ENCODE results near the gene TMEM267. TPM values are rescaled to one million over a fixed set of nuclear protein-coding genes. Genes with fewer than 3 reads are reported as not detected.
"Not testable (repeated sequence)": the region's sequence is repeated elsewhere in the genome, so short reads cannot be mapped to it uniquely, and the experiment has no call there.

TMEM267 gene
- polyA plus RNA-seq, 1 experiment, result 16.3 TPM

- ChIA-PET CTCF (interaction anchor here (0.5 to 2.8 kb wide), 47 partner anchors 8 to 1327 kb away, joined by 3 to 18 read pairs (median 5); partner anchors contain the start of genes C5orf34, CCL28, NIM1K and NNT), POLR2A (interaction anchor here (0.6 to 2.1 kb wide), 19 partner anchors 30 to 987 kb away, joined by 3 to 27 read pairs (median 5); partner anchors contain the start of genes C5orf34, HMGCS1, NIM1K and ZNF131)
- Histone ChIP-seq H3K27me3 (ENCODE audit: control insufficient read depth, insufficient read depth, low read length) (no peaks in the 10 kb centered on the region), H3K27ac (ENCODE audit: low read depth, low read length) (peak overlapping the region; percentile 95), H3K4me3 (ENCODE audit: low read depth, low read length) (peak overlapping the region; percentile 87), H3K9me3 (ENCODE audit: control insufficient read depth, insufficient read depth, low read length) (no peaks in the 10 kb centered on the region)
- peak; percentile 70 for TF ChIP-seq CTCF (IDR thresholded peaks at IDR 0.05; ENCODE audit: low read depth, low read length)
- peak; percentile 45 for DNase-seq (ENCODE audit: low read depth, low spot score)
Observed at GRCh38 chr5:43484106-43484849, 613 bp upstream of the TMEM267 start.

GRCh38 chr5:43482490-43483297, 971 bp downstream of the TMEM267 start:
- POLR2A ChIA-PET, result no interaction called here
- TF ChIP-seq CTCF (IDR thresholded peaks at IDR 0.05; ENCODE audit: low read depth, low read length), result no peak
- DNase-seq (ENCODE audit: low read depth, low spot score), result no peak
- Histone ChIP-seq H3K9me3 (ENCODE audit: control insufficient read depth, insufficient read depth, low read length) (no peaks in the 10 kb centered on the region), H3K27me3 (ENCODE audit: control insufficient read depth, insufficient read depth, low read length) (no peaks in the 10 kb centered on the region), H3K27ac (ENCODE audit: low read depth, low read length) (peak overlapping the region; percentile 95), H3K4me3 (ENCODE audit: low read depth, low read length) (peak overlapping the region; percentile 87)
- CTCF ChIA-PET, result interaction anchor here (1.3 kb wide), 1 partner anchor 93 kb away, joined by 6 read pairs; no protein-coding TSS in a partner anchor

GRCh38 chr5:43469671-43470391, 13.8 kb downstream of the TMEM267 start:
- ChIA-PET CTCF (interaction anchor here (1.0 to 2.8 kb wide), 2 partner anchors 15 to 80 kb away, joined by 3 to 13 read pairs; partner anchors contain the start of gene TMEM267), POLR2A (no interaction called here)
- no peak for DNase-seq (ENCODE audit: low read depth, low spot score)
- Histone ChIP-seq H3K4me3 (ENCODE audit: low read depth, low read length) (no peak overlapping the region), H3K9me3 (ENCODE audit: control insufficient read depth, insufficient read depth, low read length) (no peaks in the 10 kb centered on the region), H3K27ac (ENCODE audit: low read depth, low read length) (no peak overlapping the region), H3K27me3 (ENCODE audit: control insufficient read depth, insufficient read depth, low read length) (no peaks in the 10 kb centered on the region)
- no peak for TF ChIP-seq CTCF (IDR thresholded peaks at IDR 0.05; ENCODE audit: low read depth, low read length)

- POLR2A ChIA-PET, result no interaction called here
- H3K27me3 ChIP-seq (ENCODE audit: control insufficient read depth, insufficient read depth, low read length), result no peaks in the 10 kb centered on the region
Observed at GRCh38 chr5:43467100-43467499, 16.6 kb downstream of the TMEM267 start.

GRCh38 chr5:43465455-43465854, 18.2 kb downstream of the TMEM267 start:
- DNase-seq (ENCODE audit: low read depth, low spot score); POLR2A ChIA-PET; H3K9me3 ChIP-seq (ENCODE audit: control insufficient read depth, insufficient read depth, low read length); CTCF ChIA-PET; H3K27me3 ChIP-seq (ENCODE audit: control insufficient read depth, insufficient read depth, low read length); H3K4me3 ChIP-seq (ENCODE audit: low read depth, low read length); H3K27ac ChIP-seq (ENCODE audit: low read depth, low read length): not testable (repeated sequence)

More at GRCh38 chr5:43467100-43467499, 16.6 kb downstream of the TMEM267 start:
- CTCF ChIA-PET, result no interaction called here
- Histone ChIP-seq H3K4me3 (ENCODE audit: low read depth, low read length) (no peak overlapping the region), H3K27ac (ENCODE audit: low read depth, low read length) (no peak overlapping the region), H3K9me3 (ENCODE audit: control insufficient read depth, insufficient read depth, low read length) (no peaks in the 10 kb centered on the region)
- TF ChIP-seq CTCF (IDR thresholded peaks at IDR 0.05; ENCODE audit: low read depth, low read length), result no peak
- no peak for DNase-seq (ENCODE audit: low read depth, low spot score)

Measured in AG04450 (cell line).